Natural killer cell (primary cell): Measurements from ENCODE around the gene SHROOM3. TPM values are rescaled to one million over a fixed set of nuclear protein-coding genes. Genes with fewer than 3 reads are reported as not detected.

Experiments
- ATAC-seq, 3 donors: fragments of 150-1000 bp in 2 of 3; fragments of 200-7000 bp in 1 of 3; cut with Tn5 transposase; 1 replicate in 1 of 3; 2 replicates in 2 of 3; pipeline ENCODE4 v1.10.0; 2021; ENCODE audit warnings: mild to moderate bottlenecking in 2 of 3, moderate library complexity in 2 of 3
- DNase-seq, 2 donors: peaks; one replicate each; pipeline versions ENCODE4 v3.0.0 to v3.0.0-alpha.2; 2013 to 2021; ENCODE audit warnings: mixed read lengths in 1 of 2
- H3K27ac ChIP-seq: one replicate; pipeline ENCODE4 v1.5.1; 2013; ENCODE audit warnings: mild to moderate bottlenecking, low read length
- H3K27me3 ChIP-seq: one replicate; pipeline ENCODE4 v1.6.1; 2013; ENCODE audit warnings: low read length; ENCODE audit not compliant: control insufficient read depth, insufficient read depth
- H3K36me3 ChIP-seq: one replicate; pipeline ENCODE4 v1.6.1; 2013; ENCODE audit warnings: low read length; ENCODE audit not compliant: control insufficient read depth, insufficient read depth
- H3K4me1 ChIP-seq: one replicate; pipeline ENCODE4 v1.6.1; 2013; ENCODE audit warnings: low read length; ENCODE audit not compliant: control insufficient read depth, insufficient read depth
- H3K4me3 ChIP-seq: one replicate; pipeline ENCODE4 v1.5.1; 2013; ENCODE audit warnings: low read length
- H3K9me3 ChIP-seq: one replicate; pipeline ENCODE4 v1.6.1; 2013; ENCODE audit warnings: low read length; ENCODE audit not compliant: control insufficient read depth, insufficient read depth
- H3K27ac Mint-ChIP-seq, 2 donors: one replicate each; pipeline ENCODE4 v1.8.0; 2022; ENCODE audit warnings: mild to moderate bottlenecking in 2 of 2, mixed read lengths in 2 of 2, moderate library complexity in 1 of 2
- H3K27me3 Mint-ChIP-seq, 2 donors: one replicate each; pipeline ENCODE4 v1.8.0; 2022; ENCODE audit warnings: low read depth in 2 of 2, mixed read lengths in 2 of 2
- H3K36me3 Mint-ChIP-seq: one replicate; pipeline ENCODE4 v1.8.0; 2022; ENCODE audit warnings: mixed read lengths
- H3K4me1 Mint-ChIP-seq, 2 donors: one replicate each; pipeline ENCODE4 v1.8.0; 2022; ENCODE audit warnings: mixed read lengths in 2 of 2
- H3K4me3 Mint-ChIP-seq: one replicate; pipeline ENCODE4 v1.8.0; 2022; ENCODE audit warnings: mild to moderate bottlenecking, moderate library complexity, mixed read lengths
- H3K9me3 Mint-ChIP-seq, 2 donors: one replicate each; pipeline ENCODE4 v1.8.0; 2022; ENCODE audit warnings: mixed read lengths in 2 of 2
- CTCF ChIP-seq: fragments of 200-600 bp; IDR thresholded peaks from one replicate; pipeline ENCODE4 v1.8.0; 2022; ENCODE audit warnings: antibody characterized with exemption
- WGBS: methylation state at CpG from one replicate; pipeline ENCODE4 v1.1.7; 2013; ENCODE audit warnings: missing lambda C conversion rate; ENCODE audit not compliant: insufficient coverage; 5-methylcytosine and 5-hydroxymethylcytosine counted together
- intact Hi-C: fragments of 100-400 bp; cut with micrococcal nuclease; formaldehyde crosslinking; loops from one replicate; pipeline ENCODE4 v1.14.2; 2022
- total RNA-seq, 4 donors: library from RNA; stranded (reverse); fragments of 120-200 nt in 1 of 4; gene quantifications; one replicate each; pipeline versions ENCODE4 v1.2.3 to v1.2.4, GENCODE V29; 2013 to 2022

The SHROOM3 gene
- total RNA-seq, 3 donors from 2014 or later (not counting 1 experiment from before 2014, with no cell fraction given): 0.63 TPM; not detected in 2

- Histone ChIP-seq H3K27me3 (peaks cover under 1% of the 10 kb centered on the region), H3K27ac (no peak overlapping the region), H3K9me3 (no peaks in the 10 kb centered on the region), H3K4me3 (no peak overlapping the region), H3K36me3 (no peaks in the 10 kb centered on the region), H3K4me1 (no peaks in the 10 kb centered on the region)
- Mint-ChIP-seq H3K36me3 (no peaks in the 10 kb centered on the region), H3K9me3 (no peaks in the 10 kb centered on the region), H3K27ac (no peak overlapping the region), H3K27me3 (peaks cover 5 to 15% of the 10 kb centered on the region in 2 donors), H3K4me3 (no peak overlapping the region), H3K4me1 (peaks cover 4 to 7% of the 10 kb centered on the region in 2 donors)
- DNase-seq: no peak
- intact Hi-C loops: no loop called here
- no peak for TF ChIP-seq CTCF
- no peak for ATAC-seq
- 78% methylated on average over 3 of the region's 4 CpGs for WGBS
These were observed 264.8 kb downstream of the SHROOM3 start for GRCh38 chr4:76699751-76700310.

GRCh38 chr4:76702440-76703122 is 267.6 kb downstream of the SHROOM3 start:
- no peak for ATAC-seq
- peaks cover 2 to 3% of the 10 kb centered on the region in 2 donors for H3K4me1 Mint-ChIP-seq
- no peak overlapping the region for H3K27ac ChIP-seq
- H3K36me3 ChIP-seq: no peaks in the 10 kb centered on the region
- H3K36me3 Mint-ChIP-seq: no peaks in the 10 kb centered on the region
- DNase-seq: no peak
- intact Hi-C loops: no loop called here
- H3K27ac Mint-ChIP-seq: no peak overlapping the region
- no peaks in the 10 kb centered on the region for H3K9me3 ChIP-seq
- H3K27me3 ChIP-seq: no peaks in the 10 kb centered on the region
- TF ChIP-seq CTCF: no peak
- H3K9me3 Mint-ChIP-seq: no peaks in the 10 kb centered on the region
- H3K4me3 ChIP-seq: no peak overlapping the region
- H3K27me3 Mint-ChIP-seq: peaks cover 0 to 5% of the 10 kb centered on the region in 2 donors
- WGBS: 96% methylated on average over 4 of the region's 4 CpGs
- H3K4me3 Mint-ChIP-seq: no peak overlapping the region
- H3K4me1 ChIP-seq: no peaks in the 10 kb centered on the region

- ATAC-seq: no peak
- no peak overlapping the region for H3K27ac ChIP-seq
These were observed 268.1 kb downstream of the SHROOM3 start for GRCh38 chr4:76703123-76703490.

More at GRCh38 chr4:76703123-76703490, 268.1 kb downstream of the SHROOM3 start:
- Mint-ChIP-seq H3K27ac (no peak overlapping the region), H3K9me3 (no peaks in the 10 kb centered on the region), H3K36me3 (no peaks in the 10 kb centered on the region), H3K4me3 (no peak overlapping the region), H3K27me3 (peaks cover 0 to 5% of the 10 kb centered on the region in 2 donors), H3K4me1 (no peaks in the 10 kb centered on the region)
- no peak for DNase-seq
- intact Hi-C loops: no loop called here
- WGBS: 78% methylated on average over 1 of the region's 1 CpG
- Histone ChIP-seq H3K36me3 (no peaks in the 10 kb centered on the region), H3K27me3 (no peaks in the 10 kb centered on the region), H3K9me3 (no peaks in the 10 kb centered on the region), H3K4me3 (no peak overlapping the region), H3K4me1 (no peaks in the 10 kb centered on the region)
- no peak for TF ChIP-seq CTCF
